GM19099 (cell line): Measurements from ENCODE around the gene PRR35.
A peak's percentile ranks its signal among the peaks of the same experiment; 100 is the strongest.

Experiments used
- POLR2A ChIP-seq: IDR thresholded peaks from 3 replicates; pipeline ENCODE4 v1.6.1; 2011; ENCODE audit warnings: low read depth; ENCODE audit not compliant: insufficient read length; ENCODE audit errors: extremely low read depth

PRR35 gene

DNA sequence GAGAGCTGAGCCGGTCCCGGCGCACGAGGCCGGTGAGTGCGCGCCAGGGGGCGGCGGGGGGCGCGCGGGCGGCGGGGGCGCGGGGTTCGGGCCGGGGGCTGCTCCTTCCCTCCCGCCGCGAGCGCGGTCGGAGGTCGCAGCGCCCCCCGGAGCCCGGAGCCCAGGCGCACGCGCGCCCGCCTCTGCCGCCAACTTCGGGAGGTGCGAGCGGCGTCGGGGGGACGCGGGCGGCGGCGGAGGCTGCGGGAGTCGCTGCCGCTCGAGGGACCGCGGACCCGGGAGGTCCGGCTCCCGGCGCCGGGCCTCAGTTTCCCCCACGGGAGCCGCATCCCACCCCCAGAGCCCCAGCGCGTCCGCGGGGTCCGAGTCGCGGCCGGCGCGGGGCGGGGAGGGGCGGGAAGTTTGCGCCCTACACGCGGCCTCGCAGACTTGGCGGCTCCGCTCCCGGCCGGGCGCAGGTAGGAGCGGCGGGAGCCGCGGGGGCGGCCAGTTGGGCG is at the start of gene PRR35:
TSS of gene PRR35 (plus strand) at position 191 of the 497 bp plus-strand sequence. CDS start 2,901 bp downstream, outside the sequence.
- no peak for TF ChIP-seq POLR2A

DNA sequence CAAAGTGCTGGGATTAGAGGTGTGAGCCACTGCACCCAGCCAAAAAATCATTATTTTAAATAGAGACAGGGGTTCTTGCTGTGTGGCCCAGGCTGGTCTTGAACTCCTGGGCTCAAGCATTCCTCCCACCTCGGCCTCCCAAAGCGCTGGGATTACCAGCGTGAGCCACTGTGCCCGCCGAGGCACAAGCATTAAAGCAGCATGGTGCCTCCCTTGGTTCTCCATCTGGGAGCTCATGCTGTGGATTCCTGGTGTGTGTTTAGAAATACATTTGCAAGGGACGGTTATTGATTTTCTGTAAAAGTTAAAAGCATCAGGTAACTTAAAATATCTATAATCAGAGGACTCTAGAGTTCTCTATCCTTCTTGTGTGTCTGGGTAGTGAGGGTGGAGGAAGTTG is 47.4 kb upstream of the PRR35 start:
- no peak for TF ChIP-seq POLR2A

DNA sequence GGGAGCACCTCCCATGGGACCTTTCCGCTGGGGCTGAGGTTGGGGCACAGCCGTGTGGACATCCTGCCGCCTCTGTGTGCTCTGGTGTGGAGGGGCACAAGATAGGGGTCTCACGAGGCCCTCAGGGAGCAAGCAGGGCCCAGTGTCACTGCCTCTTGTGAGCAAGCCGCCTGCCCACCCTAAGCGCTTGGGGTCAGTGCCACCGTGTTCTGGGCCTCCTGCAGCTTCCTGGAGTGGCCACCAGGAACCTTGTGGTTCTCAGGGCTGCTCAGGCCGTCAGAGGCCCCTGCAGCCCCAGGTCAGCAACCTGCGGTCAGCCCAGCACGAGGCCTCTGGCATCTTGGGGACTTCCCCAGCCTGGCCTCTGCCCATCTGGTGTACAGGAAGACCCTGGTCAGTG is 46.2 kb upstream of the PRR35 start:
- no peak for TF ChIP-seq POLR2A

DNA sequence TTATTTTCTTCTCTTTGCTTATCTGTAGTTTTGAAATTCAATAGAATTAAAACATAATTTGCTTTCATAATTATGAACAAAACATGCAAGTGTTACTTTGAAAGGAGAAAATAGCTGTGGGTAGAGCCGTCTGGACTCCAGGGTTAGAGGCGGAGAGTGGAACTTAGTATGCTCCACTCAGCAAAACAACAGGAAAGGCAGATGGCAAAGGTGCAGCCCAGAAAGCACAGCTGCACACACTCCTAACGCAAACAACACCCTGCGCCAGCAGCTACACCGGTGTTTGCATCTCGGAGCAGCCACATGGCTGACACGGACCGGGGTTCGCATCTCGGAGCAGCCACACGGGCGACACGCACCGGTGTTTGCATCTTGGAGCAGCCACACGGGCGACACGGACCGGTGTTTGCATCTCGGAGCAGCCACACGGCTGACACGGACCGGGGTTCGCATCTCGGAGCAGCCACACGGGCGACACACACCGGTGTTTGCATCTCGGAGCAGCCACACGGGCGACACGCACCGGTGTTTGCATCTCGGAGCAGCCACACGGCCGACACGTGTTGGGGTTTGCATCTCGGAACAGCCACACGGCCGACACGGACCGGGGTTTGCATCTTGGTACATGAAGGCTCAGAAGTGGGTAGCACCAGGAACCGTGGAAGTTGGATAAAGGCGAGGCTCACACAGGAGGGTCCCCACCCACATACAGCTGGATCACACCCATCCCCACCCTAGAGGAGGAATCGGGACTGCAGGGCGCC is 44.8 kb upstream of the PRR35 start:
- TF ChIP-seq POLR2A: no peak

DNA sequence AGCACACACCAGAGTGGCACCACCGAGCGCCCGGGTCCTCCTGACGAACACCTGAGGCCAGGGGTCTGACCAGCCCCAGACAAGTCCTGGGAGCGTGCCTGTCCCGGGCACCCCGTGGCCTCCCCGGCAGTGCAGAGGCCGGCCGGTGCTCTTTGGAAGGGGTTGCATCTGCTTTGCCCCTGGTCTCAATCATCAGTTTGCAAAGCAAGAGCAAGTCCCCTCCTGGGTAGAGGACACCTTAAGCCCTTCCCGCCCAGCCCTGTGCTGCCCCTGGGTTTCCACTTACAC is 44.3 kb upstream of the PRR35 start:
- no peak for TF ChIP-seq POLR2A

DNA sequence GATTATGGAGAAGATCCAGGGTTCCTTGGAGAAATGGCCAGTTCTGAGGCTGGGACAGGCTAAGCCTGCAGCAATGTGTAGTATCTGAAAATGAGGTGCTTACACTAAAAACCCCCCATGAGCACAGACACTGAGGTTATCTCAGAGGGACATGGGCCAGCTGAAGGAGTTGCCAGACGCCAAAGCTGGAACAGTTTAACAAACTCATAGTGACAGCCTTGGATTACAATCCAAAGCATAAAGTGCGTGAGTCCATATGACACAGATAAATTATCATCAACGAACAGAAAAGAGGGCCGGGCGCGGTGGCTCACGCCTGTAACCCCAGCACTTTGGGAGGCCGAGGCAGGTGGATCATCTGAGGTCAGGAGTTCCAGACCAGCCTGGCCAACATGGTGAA is 43.9 kb upstream of the PRR35 start:
- TF ChIP-seq POLR2A: no peak

DNA sequence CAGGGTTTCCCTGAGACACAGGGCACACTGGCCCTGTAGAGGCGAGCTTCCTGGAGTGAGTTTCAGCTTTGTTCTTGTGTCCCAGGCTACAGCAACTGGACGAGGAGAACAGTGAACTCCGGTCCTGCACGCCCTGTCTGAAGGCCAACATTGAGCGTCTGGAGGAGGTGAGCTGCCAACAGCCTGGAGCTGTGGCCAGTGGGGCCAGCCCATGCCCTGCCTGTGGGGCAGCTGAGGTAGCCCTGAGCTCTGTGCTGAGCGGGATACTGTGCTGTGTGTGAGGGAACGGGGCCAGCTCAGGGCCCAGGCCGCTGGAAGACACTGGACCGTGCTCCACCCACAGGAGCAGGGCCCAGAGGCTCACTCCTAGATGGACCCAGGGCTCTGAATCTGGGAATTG is 41.3 kb upstream of the PRR35 start:
- TF ChIP-seq POLR2A: no peak

DNA sequence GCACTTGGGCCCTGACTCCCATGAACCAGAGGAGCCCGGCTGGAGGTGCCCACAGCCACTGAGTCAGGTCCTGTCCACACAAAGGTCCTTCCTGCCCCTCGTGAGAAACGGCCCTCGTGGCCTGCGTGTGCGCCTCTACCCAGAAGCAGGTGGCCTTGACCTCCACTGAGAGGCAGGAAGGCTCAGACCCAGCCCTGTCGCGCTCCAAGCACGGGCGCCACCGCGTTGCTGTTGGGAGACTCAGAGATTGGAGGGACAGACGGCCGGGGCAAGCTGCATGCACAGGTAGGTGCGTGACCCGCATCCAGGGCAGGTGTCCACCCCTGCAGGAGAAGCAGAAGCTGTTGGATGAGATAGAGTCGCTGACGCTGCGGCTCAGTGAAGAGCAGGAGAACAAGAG is 40.8 kb upstream of the PRR35 start:
- no peak for TF ChIP-seq POLR2A

DNA sequence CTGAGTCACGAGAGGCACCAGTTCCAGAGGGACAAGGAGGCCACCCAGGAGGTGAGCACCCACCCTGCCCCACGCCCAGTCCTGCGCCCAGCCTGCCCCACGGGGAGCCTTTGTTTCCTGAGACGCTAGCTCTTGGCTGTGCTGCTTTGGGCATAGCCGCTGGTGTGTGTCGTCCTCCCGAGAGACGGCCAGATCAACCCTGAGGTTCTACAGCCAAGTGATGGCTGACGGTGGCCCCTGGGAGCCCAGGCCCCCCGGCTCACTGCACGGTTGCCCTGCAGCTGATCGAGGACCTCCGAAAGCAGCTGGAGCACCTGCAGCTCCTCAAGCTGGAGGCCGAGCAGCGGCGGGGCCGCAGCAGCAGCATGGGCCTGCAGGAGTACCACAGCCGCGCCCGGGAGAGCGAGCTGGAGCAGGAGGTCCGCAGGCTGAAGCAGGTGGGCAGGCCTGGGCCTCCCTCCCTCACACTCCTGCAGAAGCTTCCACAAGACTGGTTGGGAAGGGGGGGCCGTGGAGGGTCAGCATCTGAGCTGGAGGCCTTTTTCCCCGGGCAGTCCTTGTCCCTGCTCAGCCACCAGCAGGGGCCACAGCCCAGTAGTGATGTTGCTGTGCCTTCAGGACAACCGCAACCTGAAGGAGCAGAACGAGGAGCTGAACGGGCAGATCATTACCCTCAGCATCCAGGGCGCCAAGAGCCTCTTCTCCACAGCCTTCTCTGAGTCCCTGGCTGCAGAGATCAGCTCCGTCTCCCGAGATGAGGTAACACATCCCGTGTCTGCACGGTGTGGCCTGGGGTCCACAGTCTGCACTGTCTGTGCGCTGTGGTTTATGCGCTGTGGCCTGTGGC is 40.1 kb upstream of the PRR35 start:
- no peak for TF ChIP-seq POLR2A

DNA sequence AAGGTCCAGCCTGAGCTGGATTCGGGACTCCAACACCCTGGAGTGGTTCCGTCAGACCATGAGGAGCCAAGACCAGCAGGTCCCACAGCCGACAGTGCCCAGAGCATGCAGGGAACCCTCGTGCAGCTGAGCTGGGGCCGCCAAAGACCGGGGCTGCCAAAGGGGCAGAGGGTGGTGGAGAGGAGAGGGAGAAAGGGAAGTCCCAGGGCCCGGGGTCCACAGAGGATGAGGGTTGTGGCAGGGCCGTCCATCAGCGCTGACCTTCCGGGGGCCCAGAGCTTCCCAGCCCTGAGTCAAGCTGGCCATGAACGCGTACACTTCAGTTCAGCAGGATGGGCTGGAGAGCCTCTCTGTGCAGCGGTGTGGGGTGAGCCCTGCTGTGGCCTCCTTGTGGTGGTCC is 39.3 kb upstream of the PRR35 start:
- no peak for TF ChIP-seq POLR2A

DNA sequence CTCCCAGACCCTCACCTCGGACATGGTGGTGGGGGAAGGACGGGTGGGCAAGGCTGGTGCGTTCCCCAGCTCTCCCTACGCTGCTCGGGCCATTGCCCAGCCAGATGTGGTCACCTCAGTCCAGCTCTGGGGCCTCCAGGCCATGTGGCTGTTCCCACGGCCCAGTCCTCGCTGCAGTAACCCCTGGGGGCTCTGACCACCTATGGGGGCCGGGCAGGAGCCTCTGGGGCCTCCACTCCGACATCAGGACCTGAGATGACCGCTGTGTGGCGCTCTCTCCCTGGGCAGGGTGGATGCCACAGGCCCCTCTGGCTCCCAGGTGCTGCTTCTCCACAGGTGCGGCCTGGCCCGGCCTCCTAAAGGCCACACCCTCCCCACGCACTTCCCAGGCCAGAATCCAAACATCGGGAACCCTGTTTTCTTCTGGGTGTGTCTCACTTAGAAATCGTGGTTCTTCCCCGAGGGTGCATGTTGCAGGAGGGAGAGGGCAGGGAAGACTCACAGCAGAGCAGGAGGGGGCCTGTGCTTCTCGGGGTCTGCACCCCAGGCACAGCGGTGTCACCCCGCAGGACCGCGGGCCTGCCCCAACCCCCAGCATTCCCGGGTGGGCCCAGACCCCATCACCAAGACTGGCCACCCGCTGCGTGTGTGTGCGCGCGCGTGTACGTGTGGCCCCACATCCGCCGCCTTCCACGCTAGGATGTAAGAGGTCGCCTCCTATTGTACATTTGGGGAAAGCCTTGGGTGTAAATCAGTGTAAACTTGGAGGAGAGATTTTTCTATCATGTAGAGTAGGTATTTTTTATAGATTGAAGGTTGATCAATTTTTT is 38.6 kb upstream of the PRR35 start:
- no peak for TF ChIP-seq POLR2A

DNA sequence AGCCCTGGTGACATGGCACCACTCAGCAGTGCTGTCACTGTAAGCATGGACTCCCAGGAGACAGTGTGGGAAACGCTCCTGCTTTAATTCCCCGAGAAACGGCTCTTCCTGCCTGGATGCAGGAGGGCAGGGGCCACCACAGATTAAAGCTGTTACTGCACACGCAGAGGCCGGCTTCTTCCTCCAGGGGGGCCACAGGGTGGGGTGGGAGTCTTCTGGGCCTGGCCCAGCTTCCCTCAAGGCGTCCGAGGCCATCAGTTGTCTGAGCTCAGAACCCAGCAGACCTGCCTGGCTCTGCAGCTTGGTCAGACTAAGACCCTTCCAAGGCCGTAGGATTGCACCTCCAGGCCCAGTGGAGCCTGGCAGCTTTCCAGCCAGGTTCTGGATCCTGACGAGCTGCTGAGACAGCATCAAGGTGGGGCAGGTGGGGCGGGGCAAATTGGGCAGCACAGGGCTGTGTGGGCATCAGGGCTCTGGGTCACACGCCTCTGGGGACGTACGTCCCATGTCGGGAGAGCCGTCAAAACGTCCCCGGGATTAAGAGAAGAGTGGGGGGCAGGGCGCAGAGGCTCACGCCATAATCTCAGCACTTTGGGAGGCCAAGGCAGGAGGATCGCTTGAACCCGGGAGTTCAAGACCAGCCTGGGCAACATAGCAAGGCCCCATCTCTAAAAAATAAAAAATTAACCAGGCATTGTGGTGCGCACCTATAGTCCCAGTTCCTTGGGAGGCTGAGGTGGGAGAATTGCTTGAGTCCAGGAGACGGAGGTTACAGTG is 37.7 kb upstream of the PRR35 start:
- no peak for TF ChIP-seq POLR2A

DNA sequence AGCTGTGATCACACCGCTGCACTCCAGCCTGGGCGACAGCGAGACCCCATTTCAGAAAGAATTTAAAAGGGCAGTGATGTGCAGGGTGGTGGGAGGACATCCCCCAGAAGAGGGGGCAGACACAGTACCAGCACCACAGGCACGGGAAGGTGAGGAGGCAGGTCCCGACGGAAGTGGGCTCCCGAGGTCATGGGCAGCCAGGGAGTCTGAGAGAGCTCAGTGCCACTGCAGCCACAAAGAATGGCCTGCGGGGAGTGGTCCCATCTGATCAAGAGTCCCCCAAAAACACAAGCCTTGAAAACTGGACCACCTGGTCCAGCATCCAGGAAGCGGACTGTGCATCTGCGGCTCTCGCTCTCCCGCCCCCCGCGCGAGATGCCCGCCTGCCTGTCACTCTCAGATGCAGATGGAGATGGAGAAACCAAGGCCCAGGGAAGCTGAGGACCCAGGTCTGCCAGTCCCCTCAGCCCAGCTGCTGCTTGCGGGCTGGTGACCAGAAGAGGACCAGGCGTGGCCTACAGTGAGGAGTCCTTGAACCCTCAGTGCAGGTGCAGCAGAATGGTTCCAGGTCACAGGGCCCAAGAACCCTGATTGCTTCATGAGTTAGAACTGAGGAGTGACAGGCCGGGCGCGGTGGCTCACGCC is 37.0 kb upstream of the PRR35 start:
- peak; percentile 16 for TF ChIP-seq POLR2A
